ENCODE measurements around the gene FLOT2.

- TF ChIP-seq FOXM1 (IDR thresholded peaks at IDR 0.05; ENCODE audit: borderline replicate concordance), result no peak
- no peak for TF ChIP-seq SP1 (IDR thresholded peaks at IDR 0.05)
- no peak for TF ChIP-seq BHLHE40 (IDR thresholded peaks at IDR 0.05; ENCODE audit: borderline replicate concordance)
Observed at GRCh38 chr17:28875848-28876550, 21.5 kb downstream of the FLOT2 start.

Measured in HEK293T (cell line).